ENCODE measurements around the gene BTBD19.
"Not testable (repeated sequence)": the region's sequence is repeated elsewhere in the genome, so short reads cannot be mapped to it uniquely, and the experiment has no call there.

BTBD19 gene

DNA sequence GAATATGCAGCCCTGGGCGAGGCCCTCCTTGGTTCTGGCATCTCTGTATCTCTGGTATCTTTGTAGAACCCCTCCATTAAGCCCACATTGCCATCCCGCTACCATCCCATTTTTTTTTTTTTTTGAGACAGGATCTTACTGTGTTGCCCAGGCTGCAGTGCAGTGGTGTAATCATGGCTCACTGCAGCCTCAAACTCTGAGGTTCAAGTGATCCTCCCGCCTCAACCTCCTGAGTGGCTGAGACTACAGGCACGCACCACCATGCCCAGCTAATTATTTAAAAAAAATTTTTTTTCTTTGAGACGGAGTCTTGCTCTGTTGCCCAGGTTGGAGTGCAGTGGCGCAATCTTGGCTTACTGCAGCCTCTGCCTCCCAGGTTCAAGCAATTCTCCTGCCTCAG is 16.1 kb downstream of the BTBD19 start:
- not testable (repeated sequence) for H3K9me3 ChIP-seq (ENCODE audit: control insufficient read depth, low read length); DNase-seq; H2BK12ac ChIP-seq (ENCODE audit: low read length in 2 of 2); H4K91ac ChIP-seq (ENCODE audit: low read length); H3K36me3 ChIP-seq (ENCODE audit: control insufficient read depth in 1 of 2, insufficient read depth in 2 of 2, low read depth in 1 of 2, low read length in 2 of 2); H2AK5ac ChIP-seq (ENCODE audit: low read length, severe bottlenecking); H2BK120ac ChIP-seq (ENCODE audit: low read depth, low read length); H3K14ac ChIP-seq (ENCODE audit: low read length in 2 of 2); H3K18ac ChIP-seq (ENCODE audit: low read depth in 1 of 2, low read length in 2 of 2); H3K27ac ChIP-seq (ENCODE audit: low read length, poor library complexity, severe bottlenecking); H4K8ac ChIP-seq (ENCODE audit: low read length); H2BK15ac ChIP-seq (ENCODE audit: low read depth, poor library complexity, severe bottlenecking); H3K4me3 ChIP-seq (ENCODE audit: insufficient read depth in 1 of 2, low read depth in 1 of 2, low read length in 2 of 2); H3K23ac ChIP-seq (ENCODE audit: low read length in 2 of 2); H3K4ac ChIP-seq (ENCODE audit: low read depth in 1 of 2, low read length in 2 of 2); H2AFZ ChIP-seq (ENCODE audit: low read depth, low read length); H3K9ac ChIP-seq (ENCODE audit: low read length); H3K79me1 ChIP-seq (replicated peaks; ENCODE audit: low read length, poor library complexity, severe bottlenecking); H3K27me3 ChIP-seq (ENCODE audit: control insufficient read depth in 1 of 2, insufficient read depth in 1 of 2, low read length in 2 of 2); H3K4me2 ChIP-seq (ENCODE audit: low read length, poor library complexity, severe bottlenecking); H2BK5ac ChIP-seq (ENCODE audit: low read depth, low read length, poor library complexity, severe bottlenecking)
- WGBS: 98% methylated on average over 6 of the region's 6 CpGs
- peaks cover 13% of the 10 kb centered on the region for H3K4me1 ChIP-seq (ENCODE audit: control insufficient read depth, insufficient read depth, low read depth, low read length)

DNA sequence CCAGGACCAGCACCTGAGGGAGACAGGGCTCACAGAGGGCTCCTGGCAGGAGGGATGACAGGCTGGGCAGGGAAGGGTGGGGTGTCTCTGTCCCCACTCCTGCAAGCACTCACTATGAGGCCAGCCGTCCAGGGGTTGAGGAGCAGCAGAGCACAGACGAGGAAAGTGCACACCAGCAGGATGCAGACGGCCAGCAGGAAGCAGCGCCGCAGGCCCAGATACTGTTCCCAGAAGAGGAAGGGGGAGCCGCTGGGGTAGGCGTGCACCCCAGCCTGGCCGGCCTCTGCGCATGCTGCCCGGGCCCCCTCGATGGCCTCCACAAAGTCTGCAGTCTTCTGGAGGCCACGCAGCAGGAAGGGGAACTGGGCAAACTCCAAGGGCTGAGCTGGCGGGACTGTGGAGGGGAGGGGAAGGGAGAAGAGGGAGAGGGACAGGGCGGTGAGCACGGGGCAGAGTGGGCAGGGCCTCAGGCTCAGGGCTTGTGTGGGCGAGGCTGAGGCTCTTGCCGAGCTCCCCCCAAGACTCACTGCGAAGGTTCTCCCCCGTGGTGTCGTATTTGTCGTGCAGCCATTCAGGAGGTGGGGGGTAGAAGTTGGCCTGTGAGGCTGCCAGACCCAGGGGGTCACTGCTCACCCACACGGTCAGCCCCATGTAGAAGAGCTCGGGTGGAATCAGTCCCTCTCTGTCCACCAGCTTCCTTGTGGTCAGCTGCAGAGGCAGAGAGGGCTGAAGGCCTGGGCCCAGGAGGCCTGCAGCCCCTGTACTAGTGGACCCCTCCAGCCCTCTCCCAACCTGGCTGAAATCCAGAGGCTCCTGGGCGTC is 18.3 kb downstream of the BTBD19 start:
- Histone ChIP-seq H2BK12ac (ENCODE audit: low read length in 2 of 2) (peak overlapping the region in 1 of 2 experiments; percentile 33), H4K8ac (ENCODE audit: low read length) (peak overlapping the region; percentile 57), H3K4me1 (ENCODE audit: control insufficient read depth, insufficient read depth, low read depth, low read length) (peaks cover 9% of the 10 kb centered on the region), H2BK5ac (ENCODE audit: low read depth, low read length, poor library complexity, severe bottlenecking) (no peak overlapping the region), H3K14ac (ENCODE audit: low read length in 2 of 2) (peak overlapping the region in 1 of 2 experiments; percentile 4), H2AK5ac (ENCODE audit: low read length, severe bottlenecking) (no peak overlapping the region), H3K23ac (ENCODE audit: low read length in 2 of 2) (no peak overlapping the region), H2BK15ac (ENCODE audit: low read depth, poor library complexity, severe bottlenecking) (peak overlapping the region; percentile 36), H3K4ac (ENCODE audit: low read depth in 1 of 2, low read length in 2 of 2) (no peak overlapping the region), H3K18ac (ENCODE audit: low read depth in 1 of 2, low read length in 2 of 2) (peak overlapping the region in 1 of 2 experiments; percentile 13), H3K9me3 (ENCODE audit: control insufficient read depth, low read length) (no peaks in the 10 kb centered on the region), H3K27me3 (ENCODE audit: control insufficient read depth in 1 of 2, insufficient read depth in 1 of 2, low read length in 2 of 2) (no peaks in the 10 kb centered on the region), H3K79me1 (replicated peaks; ENCODE audit: low read length, poor library complexity, severe bottlenecking) (no peaks in the 10 kb centered on the region), H3K36me3 (ENCODE audit: control insufficient read depth in 1 of 2, insufficient read depth in 2 of 2, low read depth in 1 of 2, low read length in 2 of 2) (peaks cover 0 to 3% of the 10 kb centered on the region in 2 experiments), H2AFZ (ENCODE audit: low read depth, low read length) (no peak overlapping the region), H4K91ac (ENCODE audit: low read length) (peak overlapping the region; percentile 54), H3K4me3 (ENCODE audit: insufficient read depth in 1 of 2, low read depth in 1 of 2, low read length in 2 of 2) (peak overlapping the region in 1 of 2 experiments; percentile 48), H2BK120ac (ENCODE audit: low read depth, low read length) (no peak overlapping the region), H3K9ac (ENCODE audit: low read length) (peak overlapping the region; percentile 74), H3K27ac (ENCODE audit: low read length, poor library complexity, severe bottlenecking) (no peak overlapping the region), H3K4me2 (ENCODE audit: low read length, poor library complexity, severe bottlenecking) (no peak overlapping the region)
- WGBS: 85% methylated on average over 24 of the region's 24 CpGs
- no peak for DNase-seq

DNA sequence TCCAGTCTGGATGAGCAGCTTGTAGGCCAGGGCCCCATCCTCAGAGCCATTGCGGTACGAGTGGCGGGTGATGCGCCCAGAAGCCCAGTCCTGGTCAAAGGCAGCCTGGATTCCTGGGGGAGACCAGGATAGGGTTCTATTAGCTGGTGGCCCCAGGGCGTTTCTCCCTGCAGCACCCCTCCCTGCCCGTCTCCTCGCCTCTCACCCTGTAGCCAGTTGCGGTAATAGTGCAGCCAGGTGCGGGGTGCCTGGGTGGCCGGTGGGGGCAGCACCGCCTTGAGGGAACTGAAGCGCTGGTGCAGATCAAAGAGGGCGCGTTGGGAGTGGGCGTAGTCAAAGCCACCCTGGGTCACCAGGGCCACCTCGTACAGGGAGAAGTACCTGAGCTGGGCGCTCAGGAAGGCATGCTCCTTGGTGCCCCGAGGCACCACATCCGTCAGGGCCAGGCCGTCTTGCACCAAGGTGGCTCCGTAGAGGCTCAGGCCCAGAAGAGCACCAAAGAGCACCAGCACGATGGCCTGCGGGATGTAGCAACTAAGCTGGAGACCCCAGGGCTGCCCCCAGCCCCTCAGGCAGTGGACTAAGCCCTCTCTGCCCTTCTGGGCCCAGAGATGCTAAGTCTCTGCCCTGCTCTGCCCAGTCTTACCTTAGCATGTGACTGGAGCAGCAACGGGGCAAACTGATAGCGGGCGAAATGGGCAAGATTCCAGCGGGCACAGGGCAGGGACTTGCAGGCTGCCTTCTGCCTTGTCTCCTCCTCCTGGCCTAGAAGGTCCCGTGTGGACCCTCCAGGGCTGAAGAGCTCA is 19.1 kb downstream of the BTBD19 start:
- no peak overlapping the region for H2BK15ac ChIP-seq (ENCODE audit: low read depth, poor library complexity, severe bottlenecking)
- H3K4me2 ChIP-seq (ENCODE audit: low read length, poor library complexity, severe bottlenecking): no peak overlapping the region
- no peaks in the 10 kb centered on the region for H3K9me3 ChIP-seq (ENCODE audit: control insufficient read depth, low read length)
- H2BK120ac ChIP-seq (ENCODE audit: low read depth, low read length): no peak overlapping the region
- H3K9ac ChIP-seq (ENCODE audit: low read length): peak overlapping the region; percentile 74
- no peak overlapping the region for H2BK5ac ChIP-seq (ENCODE audit: low read depth, low read length, poor library complexity, severe bottlenecking)
- H2AFZ ChIP-seq (ENCODE audit: low read depth, low read length): no peak overlapping the region
- H3K4ac ChIP-seq (ENCODE audit: low read depth in 1 of 2, low read length in 2 of 2): no peak overlapping the region
- H3K4me1 ChIP-seq (ENCODE audit: control insufficient read depth, insufficient read depth, low read depth, low read length): peaks cover 6% of the 10 kb centered on the region
- H4K91ac ChIP-seq (ENCODE audit: low read length): peak overlapping the region; percentile 16
- WGBS: 95% methylated on average over 28 of the region's 28 CpGs
- H3K27ac ChIP-seq (ENCODE audit: low read length, poor library complexity, severe bottlenecking): no peak overlapping the region
- peaks cover 0 to 3% of the 10 kb centered on the region in 2 experiments for H3K36me3 ChIP-seq (ENCODE audit: control insufficient read depth in 1 of 2, insufficient read depth in 2 of 2, low read depth in 1 of 2, low read length in 2 of 2)
- H2AK5ac ChIP-seq (ENCODE audit: low read length, severe bottlenecking): no peak overlapping the region
- H3K4me3 ChIP-seq (ENCODE audit: insufficient read depth in 1 of 2, low read depth in 1 of 2, low read length in 2 of 2): no peak overlapping the region
- no peak overlapping the region for H3K14ac ChIP-seq (ENCODE audit: low read length in 2 of 2)
- no peak overlapping the region for H4K8ac ChIP-seq (ENCODE audit: low read length)
- no peak overlapping the region for H2BK12ac ChIP-seq (ENCODE audit: low read length in 2 of 2)
- H3K18ac ChIP-seq (ENCODE audit: low read depth in 1 of 2, low read length in 2 of 2): no peak overlapping the region
- no peak overlapping the region for H3K23ac ChIP-seq (ENCODE audit: low read length in 2 of 2)
- no peaks in the 10 kb centered on the region for H3K27me3 ChIP-seq (ENCODE audit: control insufficient read depth in 1 of 2, insufficient read depth in 1 of 2, low read length in 2 of 2)
- no peaks in the 10 kb centered on the region for H3K79me1 ChIP-seq (replicated peaks; ENCODE audit: low read length, poor library complexity, severe bottlenecking)
- DNase-seq: no peak

DNA sequence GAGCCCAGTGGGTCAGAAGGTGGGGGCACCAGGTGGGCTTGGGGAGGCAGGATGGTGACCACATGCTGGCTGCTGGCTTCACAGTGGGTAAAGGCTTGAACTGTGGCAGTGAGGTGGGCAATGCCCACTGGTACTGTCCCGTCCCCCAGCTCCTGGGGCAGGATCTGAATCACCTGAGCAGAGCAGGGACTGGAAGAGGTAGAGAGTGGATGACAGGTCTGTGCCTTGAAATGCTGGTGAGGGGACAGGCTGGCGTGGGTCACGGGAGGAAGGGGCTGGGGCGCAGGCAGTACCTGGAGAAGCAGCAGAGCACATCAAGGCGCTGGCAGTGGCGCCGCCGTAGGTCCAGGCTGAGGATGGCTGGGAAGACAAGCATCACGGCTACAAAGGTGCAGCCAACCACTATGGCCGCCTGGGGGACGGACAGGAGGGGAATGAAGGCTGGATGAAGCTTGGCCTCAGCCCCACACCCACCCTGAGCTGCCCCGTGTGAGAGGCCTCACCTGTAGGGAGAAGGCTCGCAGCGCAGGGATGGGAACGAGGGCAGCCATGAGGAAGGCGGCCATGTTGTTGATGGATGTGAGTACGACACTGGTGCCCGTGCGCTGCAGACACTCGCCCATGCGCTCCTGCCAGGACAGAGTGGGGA is 19.8 kb downstream of the BTBD19 start:
- no peak overlapping the region for H3K23ac ChIP-seq (ENCODE audit: low read length in 2 of 2)
- no peak overlapping the region for H3K18ac ChIP-seq (ENCODE audit: low read depth in 1 of 2, low read length in 2 of 2)
- H3K4me1 ChIP-seq (ENCODE audit: control insufficient read depth, insufficient read depth, low read depth, low read length): peaks cover 6% of the 10 kb centered on the region
- no peaks in the 10 kb centered on the region for H3K9me3 ChIP-seq (ENCODE audit: control insufficient read depth, low read length)
- no peak overlapping the region for H4K8ac ChIP-seq (ENCODE audit: low read length)
- H3K4ac ChIP-seq (ENCODE audit: low read depth in 1 of 2, low read length in 2 of 2): no peak overlapping the region
- H2BK12ac ChIP-seq (ENCODE audit: low read length in 2 of 2): no peak overlapping the region
- no peak for DNase-seq
- H2BK5ac ChIP-seq (ENCODE audit: low read depth, low read length, poor library complexity, severe bottlenecking): no peak overlapping the region
- no peak overlapping the region for H2BK120ac ChIP-seq (ENCODE audit: low read depth, low read length)
- H3K14ac ChIP-seq (ENCODE audit: low read length in 2 of 2): no peak overlapping the region
- no peak overlapping the region for H3K9ac ChIP-seq (ENCODE audit: low read length)
- H2AFZ ChIP-seq (ENCODE audit: low read depth, low read length): no peak overlapping the region
- no peak overlapping the region for H2BK15ac ChIP-seq (ENCODE audit: low read depth, poor library complexity, severe bottlenecking)
- no peak overlapping the region for H3K4me2 ChIP-seq (ENCODE audit: low read length, poor library complexity, severe bottlenecking)
- no peak overlapping the region for H3K27ac ChIP-seq (ENCODE audit: low read length, poor library complexity, severe bottlenecking)
- H3K27me3 ChIP-seq (ENCODE audit: control insufficient read depth in 1 of 2, insufficient read depth in 1 of 2, low read length in 2 of 2): no peaks in the 10 kb centered on the region
- H3K36me3 ChIP-seq (ENCODE audit: control insufficient read depth in 1 of 2, insufficient read depth in 2 of 2, low read depth in 1 of 2, low read length in 2 of 2): peaks cover 0 to under 1% of the 10 kb centered on the region in 2 experiments
- WGBS: 97% methylated on average over 21 of the region's 21 CpGs
- H2AK5ac ChIP-seq (ENCODE audit: low read length, severe bottlenecking): no peak overlapping the region
- no peaks in the 10 kb centered on the region for H3K79me1 ChIP-seq (replicated peaks; ENCODE audit: low read length, poor library complexity, severe bottlenecking)
- H4K91ac ChIP-seq (ENCODE audit: low read length): peak overlapping the region; percentile 16
- H3K4me3 ChIP-seq (ENCODE audit: insufficient read depth in 1 of 2, low read depth in 1 of 2, low read length in 2 of 2): no peak overlapping the region

All from mesenchymal stem cell (in vitro differentiated cells and primary cell).